ENCODE results near the gene CAMK1D.

The CAMK1D gene

DNA sequence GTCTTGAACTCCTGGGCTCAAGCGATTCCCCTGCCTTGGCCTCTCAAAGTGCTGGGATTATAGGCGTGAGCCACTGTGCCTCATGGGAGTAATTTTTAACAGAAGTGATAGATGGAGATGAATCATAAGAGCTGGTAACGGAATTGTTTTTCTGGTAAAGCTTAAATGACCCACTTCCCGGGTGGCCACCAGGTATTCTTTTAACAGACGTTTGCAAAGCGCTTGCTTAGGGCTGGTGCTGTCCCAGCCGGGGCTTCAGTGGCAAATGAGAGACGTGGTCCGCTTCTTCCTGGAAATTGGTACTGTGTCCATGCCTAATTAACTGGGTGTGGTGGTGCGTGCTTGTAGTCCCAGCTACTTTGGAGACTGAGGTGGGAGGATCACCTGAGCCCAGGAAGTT lies 23.5 kb downstream of the CAMK1D start:
- TF ChIP-seq POLR2A (IDR thresholded peaks at IDR 0.05; ENCODE audit: low read depth, low read length): no peak
- DNase-seq (ENCODE audit: insufficient read length, low spot score) (no peak), FAIRE-seq (no peak)

- DNase-seq (ENCODE audit: insufficient read length, low spot score) (no peak), FAIRE-seq (no peak)
- no peak for TF ChIP-seq POLR2A (IDR thresholded peaks at IDR 0.05; ENCODE audit: low read depth, low read length)
Observed at GRCh38 chr10:12375076-12375504, 25.7 kb downstream of the CAMK1D start.

- TF ChIP-seq POLR2A (IDR thresholded peaks at IDR 0.05; ENCODE audit: low read depth, low read length): no peak
- FAIRE-seq (no peak), DNase-seq (ENCODE audit: insufficient read length, low spot score) (no peak)
Observed at GRCh38 chr10:12376211-12376610, 26.9 kb downstream of the CAMK1D start.

GRCh38 chr10:12377658-12378290 lies 28.4 kb downstream of the CAMK1D start:
- FAIRE-seq: no peak
- TF ChIP-seq POLR2A (IDR thresholded peaks at IDR 0.05; ENCODE audit: low read depth, low read length): no peak
- DNase-seq (ENCODE audit: insufficient read length, low spot score): no peak

DNA sequence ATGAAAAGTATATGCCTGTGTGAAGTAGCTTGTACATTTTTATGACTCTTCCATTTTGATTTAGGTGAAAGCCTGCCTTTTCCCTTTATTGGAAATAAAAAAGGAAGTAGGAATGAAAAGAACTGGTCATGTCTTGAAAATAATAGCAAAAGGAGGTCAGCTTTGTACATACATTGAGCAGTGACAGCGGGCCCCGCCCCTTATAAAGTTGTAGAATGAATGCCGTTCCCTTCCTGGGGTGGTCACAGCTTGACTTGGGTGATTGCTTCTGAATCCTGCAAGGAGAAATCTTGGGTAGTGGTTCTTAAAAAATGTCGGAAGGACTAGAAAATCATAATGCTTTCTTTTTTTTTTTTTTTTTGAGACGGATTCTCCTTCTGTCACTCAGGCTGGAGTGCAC lies 31.7 kb downstream of the CAMK1D start:
- DNase-seq (ENCODE audit: insufficient read length, low spot score) (no peak), FAIRE-seq (no peak)
- TF ChIP-seq POLR2A (IDR thresholded peaks at IDR 0.05; ENCODE audit: low read depth, low read length): no peak

GRCh38 chr10:12381536-12382156 lies 32.3 kb downstream of the CAMK1D start:
- no peak for TF ChIP-seq POLR2A (IDR thresholded peaks at IDR 0.05; ENCODE audit: low read depth, low read length)
- FAIRE-seq: no peak
- no peak for DNase-seq (ENCODE audit: insufficient read length, low spot score)

GRCh38 chr10:12382157-12382548 lies 32.8 kb downstream of the CAMK1D start:
- no peak for TF ChIP-seq POLR2A (IDR thresholded peaks at IDR 0.05; ENCODE audit: low read depth, low read length)
- FAIRE-seq: no peak
- DNase-seq (ENCODE audit: insufficient read length, low spot score): no peak

DNA sequence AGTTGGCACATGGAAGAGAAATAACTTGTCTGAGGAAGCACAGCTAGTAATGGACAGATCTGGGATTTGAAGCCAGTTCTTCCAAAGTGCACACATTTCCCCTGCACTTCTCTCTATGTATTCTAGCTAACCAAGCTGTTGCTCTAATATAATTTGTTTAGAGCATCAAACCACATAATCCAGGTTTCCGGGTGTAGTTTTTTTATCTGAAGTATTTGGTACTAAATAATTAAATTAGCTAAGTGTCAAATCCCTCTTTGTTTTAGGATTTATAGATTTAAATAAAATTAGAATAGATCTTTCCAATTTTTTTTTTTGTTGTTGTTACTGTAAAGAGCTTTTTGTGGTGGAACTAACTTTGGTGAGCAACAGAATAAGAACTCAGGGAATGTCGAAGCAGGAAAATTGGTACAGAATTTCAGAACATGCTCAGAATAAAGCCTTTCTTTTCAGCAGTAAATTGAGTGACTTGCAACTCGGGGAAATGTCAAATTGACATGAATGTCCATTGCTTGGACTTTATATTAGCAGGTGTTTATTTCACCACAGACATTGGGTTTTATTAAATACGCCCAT lies 33.7 kb downstream of the CAMK1D start:
- DNase-seq (ENCODE audit: insufficient read length, low spot score) (no peak), FAIRE-seq (no peak)
- no peak for TF ChIP-seq POLR2A (IDR thresholded peaks at IDR 0.05; ENCODE audit: low read depth, low read length)

DNA sequence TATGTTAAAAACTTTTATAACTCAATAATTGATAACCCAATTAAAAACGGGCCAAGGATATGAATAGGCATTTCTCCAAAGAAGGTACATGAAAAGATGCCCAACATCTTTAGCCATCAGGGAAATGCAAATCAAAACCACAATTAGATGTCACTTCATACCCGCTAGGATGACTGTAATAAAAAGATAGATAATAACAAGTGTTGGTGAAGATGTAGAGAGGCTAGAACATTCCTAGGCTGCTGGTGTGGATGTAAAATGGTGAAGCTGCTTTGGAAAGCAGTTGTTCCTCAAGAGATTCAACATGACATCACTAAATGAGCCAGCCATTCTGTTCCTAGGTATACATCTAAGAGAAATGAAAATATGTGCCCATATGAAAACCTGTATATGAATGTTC lies 35.6 kb downstream of the CAMK1D start:
- no peak for DNase-seq (ENCODE audit: insufficient read length, low spot score)
- no peak for TF ChIP-seq POLR2A (IDR thresholded peaks at IDR 0.05; ENCODE audit: low read depth, low read length)
- no peak for FAIRE-seq

GRCh38 chr10:12387561-12388210 lies 38.3 kb downstream of the CAMK1D start:
- DNase-seq (ENCODE audit: insufficient read length, low spot score) (no peak), FAIRE-seq (no peak)
- no peak for TF ChIP-seq POLR2A (IDR thresholded peaks at IDR 0.05; ENCODE audit: low read depth, low read length)

GRCh38 chr10:12388671-12389070 lies 39.3 kb downstream of the CAMK1D start:
- DNase-seq (ENCODE audit: insufficient read length, low spot score) (no peak), FAIRE-seq (no peak)
- TF ChIP-seq POLR2A (IDR thresholded peaks at IDR 0.05; ENCODE audit: low read depth, low read length): no peak

GRCh38 chr10:12389154-12389734 lies 39.9 kb downstream of the CAMK1D start:
- no peak for DNase-seq (ENCODE audit: insufficient read length, low spot score)
- no peak for FAIRE-seq
- no peak for TF ChIP-seq POLR2A (IDR thresholded peaks at IDR 0.05; ENCODE audit: low read depth, low read length)

DNA sequence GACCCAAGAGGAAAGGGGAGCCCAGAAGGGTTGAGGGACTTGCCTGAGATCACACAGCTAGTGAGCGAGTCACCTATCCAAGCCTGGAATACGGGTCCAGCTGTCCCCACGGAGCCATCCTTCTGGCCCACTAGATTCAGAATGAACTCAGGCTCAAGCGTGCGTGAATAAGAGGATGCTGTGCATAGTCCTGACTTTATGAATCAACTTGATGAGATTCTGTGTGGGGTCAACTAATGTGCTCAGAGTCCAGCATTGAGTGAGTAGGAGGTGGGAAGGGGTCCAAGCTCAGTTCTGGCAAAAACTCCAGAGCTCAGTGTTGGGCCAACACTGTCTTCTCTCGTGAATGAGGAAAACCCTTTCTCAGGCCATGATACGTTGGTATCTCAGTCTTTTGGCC lies 41.4 kb downstream of the CAMK1D start:
- DNase-seq (ENCODE audit: insufficient read length, low spot score) (no peak), FAIRE-seq (no peak)
- no peak for TF ChIP-seq POLR2A (IDR thresholded peaks at IDR 0.05; ENCODE audit: low read depth, low read length)

- no peak for TF ChIP-seq POLR2A (IDR thresholded peaks at IDR 0.05; ENCODE audit: low read depth, low read length)
- DNase-seq (ENCODE audit: insufficient read length, low spot score) (no peak), FAIRE-seq (no peak)
Observed at GRCh38 chr10:12391206-12391605, 41.9 kb downstream of the CAMK1D start.

Measured in H54 (cell line).